Activated naive CD8-positive, alpha-beta T cell treated with anti-CD3 and anti-CD28 coated beads, Interleukin-2, amount 50 U/mL, for 24 hours (primary cell): ENCODE measurements around the gene PCYT2.

Source experiments
- ATAC-seq: fragments of 150-1000 bp; cut with Tn5 transposase; one replicate; pipeline ENCODE4 v1.10.0; 2021
- DNase-seq: peaks from one replicate; pipeline ENCODE4 v3.0.0; 2021
- H3K27ac Mint-ChIP-seq: one replicate; pipeline ENCODE4 v1.8.0; 2021; ENCODE audit warnings: mild to moderate bottlenecking, mixed read lengths
- H3K27me3 Mint-ChIP-seq: one replicate; pipeline ENCODE4 v1.8.0; 2021; ENCODE audit warnings: mixed read lengths
- H3K36me3 Mint-ChIP-seq: one replicate; pipeline ENCODE4 v1.8.0; 2021; ENCODE audit warnings: low read depth, mixed read lengths
- H3K4me1 Mint-ChIP-seq: one replicate; pipeline ENCODE4 v1.8.0; 2021; ENCODE audit warnings: mixed read lengths
- H3K4me3 Mint-ChIP-seq: one replicate; pipeline ENCODE4 v1.8.0; 2021; ENCODE audit warnings: mild to moderate bottlenecking, moderate library complexity, mixed read lengths
- H3K9me3 Mint-ChIP-seq: one replicate; pipeline ENCODE4 v1.8.0; 2021; ENCODE audit warnings: mixed read lengths

Gene PCYT2

GRCh38 chr17:81915331-81915730 is 4.1 kb upstream of the PCYT2 start:
- H3K36me3 Mint-ChIP-seq, result peaks cover 16% of the 10 kb centered on the region
- H3K9me3 Mint-ChIP-seq, result no peaks in the 10 kb centered on the region
- H3K27ac Mint-ChIP-seq, result no peak overlapping the region
- no peak for DNase-seq
- peaks cover 22% of the 10 kb centered on the region for H3K4me1 Mint-ChIP-seq
- ATAC-seq, result no peak
- no peaks in the 10 kb centered on the region for H3K27me3 Mint-ChIP-seq
- H3K4me3 Mint-ChIP-seq, result no peak overlapping the region

- H3K27ac Mint-ChIP-seq, result no peak overlapping the region
- H3K4me1 Mint-ChIP-seq, result peaks cover 22% of the 10 kb centered on the region
- H3K36me3 Mint-ChIP-seq, result peaks cover 16% of the 10 kb centered on the region
- no peaks in the 10 kb centered on the region for H3K9me3 Mint-ChIP-seq
- DNase-seq, result no peak
- ATAC-seq, result no peak
- H3K4me3 Mint-ChIP-seq, result no peak overlapping the region
- H3K27me3 Mint-ChIP-seq, result no peaks in the 10 kb centered on the region
Measured at GRCh38 chr17:81914103-81914850, 3.1 kb upstream of the PCYT2 start.

GRCh38 chr17:81913394-81914102 is 2.3 kb upstream of the PCYT2 start:
- H3K27me3 Mint-ChIP-seq, result no peaks in the 10 kb centered on the region
- ATAC-seq (no peak), DNase-seq (no peak)
- no peak overlapping the region for H3K4me3 Mint-ChIP-seq
- H3K27ac Mint-ChIP-seq, result no peak overlapping the region
- peaks cover 20% of the 10 kb centered on the region for H3K4me1 Mint-ChIP-seq
- peaks cover 16% of the 10 kb centered on the region for H3K36me3 Mint-ChIP-seq
- no peaks in the 10 kb centered on the region for H3K9me3 Mint-ChIP-seq

GRCh38 chr17:81912441-81913309 is 1.5 kb upstream of the PCYT2 start:
- peaks cover 15% of the 10 kb centered on the region for H3K4me1 Mint-ChIP-seq
- DNase-seq (no peak), ATAC-seq (no peak)
- no peaks in the 10 kb centered on the region for H3K27me3 Mint-ChIP-seq
- no peaks in the 10 kb centered on the region for H3K9me3 Mint-ChIP-seq
- peak overlapping the region; percentile 36 for H3K4me3 Mint-ChIP-seq
- H3K36me3 Mint-ChIP-seq, result peaks cover 18% of the 10 kb centered on the region
- H3K27ac Mint-ChIP-seq, result no peak overlapping the region

GRCh38 chr17:81911969-81912368 is 770 bp upstream of the PCYT2 start:
- Mint-ChIP-seq H3K27ac (no peak overlapping the region), H3K4me1 (peaks cover 11% of the 10 kb centered on the region), H3K36me3 (peaks cover 18% of the 10 kb centered on the region), H3K9me3 (no peaks in the 10 kb centered on the region), H3K4me3 (peak overlapping the region; percentile 36), H3K27me3 (no peaks in the 10 kb centered on the region)
- DNase-seq (no peak), ATAC-seq (no peak)

- DNase-seq (no peak), ATAC-seq (peak; percentile 21)
- Mint-ChIP-seq H3K36me3 (peaks cover 17% of the 10 kb centered on the region), H3K27ac (peak overlapping the region; percentile 64), H3K4me1 (peaks cover 4% of the 10 kb centered on the region), H3K9me3 (no peaks in the 10 kb centered on the region), H3K27me3 (no peaks in the 10 kb centered on the region), H3K4me3 (peak overlapping the region; percentile 81)
Measured at GRCh38 chr17:81910840-81911276, 341 bp downstream of the PCYT2 start.

- Mint-ChIP-seq H3K27me3 (no peaks in the 10 kb centered on the region), H3K27ac (peak overlapping the region; percentile 64), H3K9me3 (no peaks in the 10 kb centered on the region), H3K4me3 (peak overlapping the region; percentile 81), H3K36me3 (peaks cover 13% of the 10 kb centered on the region), H3K4me1 (peaks cover 3% of the 10 kb centered on the region)
- ATAC-seq (no peak), DNase-seq (no peak)
Measured at GRCh38 chr17:81909966-81910839, 996 bp downstream of the PCYT2 start.

- Mint-ChIP-seq H3K36me3 (peaks cover 9% of the 10 kb centered on the region), H3K4me1 (peaks cover 3% of the 10 kb centered on the region), H3K4me3 (peak overlapping the region; percentile 11), H3K27ac (no peak overlapping the region), H3K27me3 (no peaks in the 10 kb centered on the region), H3K9me3 (no peaks in the 10 kb centered on the region)
- DNase-seq (no peak), ATAC-seq (no peak)
Measured at GRCh38 chr17:81909231-81909630, 2.0 kb downstream of the PCYT2 start.

GRCh38 chr17:81908793-81909192 is 2.4 kb downstream of the PCYT2 start:
- H3K4me3 Mint-ChIP-seq, result no peak overlapping the region

GRCh38 chr17:81907219-81908145 is 3.7 kb downstream of the PCYT2 start:
- Mint-ChIP-seq H3K4me1 (peaks cover 4% of the 10 kb centered on the region), H3K9me3 (no peaks in the 10 kb centered on the region), H3K36me3 (peaks cover 4% of the 10 kb centered on the region), H3K4me3 (no peak overlapping the region), H3K27me3 (no peaks in the 10 kb centered on the region), H3K27ac (no peak overlapping the region)
- DNase-seq, result no peak
- no peak for ATAC-seq

More at GRCh38 chr17:81908793-81909192, 2.4 kb downstream of the PCYT2 start:
- no peak overlapping the region for H3K27ac Mint-ChIP-seq
- H3K4me1 Mint-ChIP-seq, result peaks cover 3% of the 10 kb centered on the region
- ATAC-seq (no peak), DNase-seq (no peak)
- no peaks in the 10 kb centered on the region for H3K27me3 Mint-ChIP-seq
- H3K9me3 Mint-ChIP-seq, result no peaks in the 10 kb centered on the region
- H3K36me3 Mint-ChIP-seq, result peaks cover 9% of the 10 kb centered on the region

- H3K4me1 Mint-ChIP-seq, result peaks cover 2% of the 10 kb centered on the region
- no peak overlapping the region for H3K4me3 Mint-ChIP-seq
- H3K9me3 Mint-ChIP-seq, result no peaks in the 10 kb centered on the region
- peaks cover 2% of the 10 kb centered on the region for H3K36me3 Mint-ChIP-seq
- no peak for ATAC-seq
- no peak for DNase-seq
- no peaks in the 10 kb centered on the region for H3K27me3 Mint-ChIP-seq
- no peak overlapping the region for H3K27ac Mint-ChIP-seq
Measured at GRCh38 chr17:81906476-81907218, 4.6 kb downstream of the PCYT2 start.

GRCh38 chr17:81905993-81906392 is 5.2 kb downstream of the PCYT2 start:
- ATAC-seq (no peak), DNase-seq (no peak)
- H3K9me3 Mint-ChIP-seq, result no peaks in the 10 kb centered on the region
- H3K4me3 Mint-ChIP-seq, result no peak overlapping the region
- peaks cover 4% of the 10 kb centered on the region for H3K4me1 Mint-ChIP-seq
- H3K27ac Mint-ChIP-seq, result no peak overlapping the region
- peaks cover 5% of the 10 kb centered on the region for H3K36me3 Mint-ChIP-seq
- H3K27me3 Mint-ChIP-seq, result peaks cover 4% of the 10 kb centered on the region
